Choroid plexus epithelial cell (primary cell): ENCODE measurements around the gene RIN3.

ENCODE experiments used
- DNase-seq: peaks from one replicate; pipeline ENCODE4 v3.0.0-alpha.2; 2010; ENCODE audit warnings: low read depth
- H3K4me3 ChIP-seq: 2 replicates; pipeline ENCODE4 v1.5.1; 2011; ENCODE audit warnings: low read depth, mild to moderate bottlenecking, control low read depth, low read length, moderate library complexity
- CTCF ChIP-seq: conservative IDR thresholded peaks from 2 replicates; pipeline ENCODE4 v1.5.1; 2011; ENCODE audit warnings: low read depth, mild to moderate bottlenecking, control low read depth, inconsistent platforms, low read length, moderate library complexity

The RIN3 gene

GRCh38 chr14:92513204-92513965 is at the start of gene RIN3:
RIN3 (plus strand) TSS chr14:92513781; CDS start chr14:92513933, 152 bp downstream.
- DNase-seq = peak; percentile 64
- no peak for TF ChIP-seq CTCF
- peak within 1 kb of the TSS; percentile 74 for H3K4me3 ChIP-seq

- no peak for TF ChIP-seq CTCF
- DNase-seq = no peak
- H3K4me3 ChIP-seq = no peak overlapping the region
Measured at GRCh38 chr14:92464156-92464555, 49.4 kb upstream of the RIN3 start.

- no peak for DNase-seq
- TF ChIP-seq CTCF = no peak
- no peak overlapping the region for H3K4me3 ChIP-seq
Measured at GRCh38 chr14:92464716-92465115, 48.9 kb upstream of the RIN3 start.

GRCh38 chr14:92465353-92466055 is 48.1 kb upstream of the RIN3 start:
- TF ChIP-seq CTCF = no peak
- DNase-seq = no peak
- no peak overlapping the region for H3K4me3 ChIP-seq

GRCh38 chr14:92466059-92466458 is 47.5 kb upstream of the RIN3 start:
- DNase-seq = no peak
- no peak overlapping the region for H3K4me3 ChIP-seq
- no peak for TF ChIP-seq CTCF

GRCh38 chr14:92469515-92469914 is 44.1 kb upstream of the RIN3 start:
- no peak overlapping the region for H3K4me3 ChIP-seq
- no peak for DNase-seq
- no peak for TF ChIP-seq CTCF
